GM12873 (cell line): ENCODE measurements around the gene LYPD6B.

Experiments used
- CTCF ChIP-seq: IDR thresholded peaks from 2 replicates; pipeline ENCODE4 v1.5.1; 2012; ENCODE audit warnings: low read depth, mild to moderate bottlenecking, moderate library complexity, low read length, control low read depth; ENCODE audit not compliant: insufficient read depth; ENCODE audit errors: missing control alignments

The LYPD6B gene

GRCh38 chr2:149225446-149225845 lies 186.9 kb downstream of the LYPD6B start:
- TF ChIP-seq CTCF: no peak

DNA sequence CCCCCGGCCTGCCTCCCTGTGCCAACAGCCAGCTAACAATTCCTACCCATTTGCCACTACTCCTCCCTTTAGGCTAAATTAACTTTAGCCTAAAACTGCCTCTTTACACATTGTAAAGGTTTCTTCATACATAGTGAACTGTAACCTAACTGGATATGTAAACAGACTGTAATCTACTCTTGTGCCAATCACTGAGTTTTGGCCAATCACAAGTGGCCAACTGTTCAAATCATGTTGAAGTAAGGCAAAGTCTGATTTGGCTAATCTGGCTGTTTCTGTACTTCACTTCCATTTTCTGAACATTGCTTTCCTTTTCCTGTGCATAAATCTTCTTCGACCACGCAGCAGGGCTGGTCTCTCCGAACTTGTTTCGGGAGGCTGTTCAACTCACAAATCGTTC lies 188.3 kb downstream of the LYPD6B start:
- TF ChIP-seq CTCF: no peak

GRCh38 chr2:149235816-149236375 lies 197.4 kb downstream of the LYPD6B start:
- no peak for TF ChIP-seq CTCF

DNA sequence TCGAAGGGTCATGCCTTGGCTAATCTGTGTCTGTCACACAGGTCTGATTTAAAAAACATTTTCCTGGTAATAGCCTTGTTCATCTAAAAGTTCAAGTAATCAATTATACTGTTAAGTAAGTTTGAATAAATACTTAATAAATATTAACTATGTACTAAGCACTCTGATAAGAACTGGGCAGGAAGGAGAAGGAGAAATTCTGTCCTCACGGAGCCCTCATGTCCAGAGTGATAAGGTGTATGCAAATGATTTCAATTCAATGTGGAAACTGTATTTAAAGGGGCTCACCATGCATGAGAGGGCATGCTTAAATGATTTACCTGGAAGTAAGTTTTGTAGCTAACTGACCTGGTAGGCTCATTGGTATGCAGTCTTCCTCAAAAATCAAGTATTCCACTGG lies 197.9 kb downstream of the LYPD6B start:
- no peak for TF ChIP-seq CTCF

DNA sequence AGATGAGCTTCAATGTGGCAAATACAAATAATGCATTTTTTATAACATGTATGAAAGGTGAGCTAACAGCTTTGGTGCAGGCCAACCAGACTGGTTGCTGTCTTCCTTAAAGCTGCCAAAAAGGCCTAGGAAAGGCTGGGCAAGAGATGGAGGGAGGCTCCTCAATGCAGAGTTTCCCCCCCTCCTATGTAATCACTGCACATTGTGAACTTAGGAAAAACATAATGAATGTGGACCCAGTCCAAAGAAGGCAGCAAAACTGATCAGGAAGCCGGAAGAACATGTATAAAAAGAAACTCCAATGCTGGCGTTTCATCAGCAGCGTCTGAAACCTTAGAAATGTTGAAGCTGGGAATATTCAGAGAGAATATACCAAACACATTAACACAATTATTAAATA lies 207.7 kb downstream of the LYPD6B start:
- TF ChIP-seq CTCF: no peak

GRCh38 chr2:149258531-149258930 lies 220.0 kb downstream of the LYPD6B start:
- TF ChIP-seq CTCF: peak; percentile 25

DNA sequence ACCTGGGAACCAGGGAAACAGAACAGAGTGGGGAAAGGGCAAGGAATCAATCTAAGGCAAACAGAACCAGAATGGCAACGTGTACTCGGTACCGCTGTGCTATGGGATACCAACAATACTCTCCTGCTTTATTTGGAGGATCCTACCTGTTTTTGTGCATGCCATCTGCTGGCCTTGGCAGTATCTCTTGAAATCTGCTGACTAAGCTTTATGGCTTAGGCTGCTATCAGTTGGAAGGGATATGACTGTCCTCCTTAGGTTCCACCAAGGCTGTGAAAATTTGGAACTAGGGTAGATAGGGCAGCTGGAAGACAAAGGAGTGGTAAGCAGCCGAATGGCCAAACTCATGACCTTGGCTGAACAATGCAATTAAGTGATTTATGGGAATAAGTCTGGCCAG lies 220.6 kb downstream of the LYPD6B start:
- TF ChIP-seq CTCF: no peak
